ENCODE data around the gene DOHH. TPM values are rescaled to one million over a fixed set of nuclear protein-coding genes. Genes with fewer than 3 reads are reported as not detected.

The DOHH gene
- total RNA-seq, 1 donor from 2014 or later: 13.6 TPM

DNA sequence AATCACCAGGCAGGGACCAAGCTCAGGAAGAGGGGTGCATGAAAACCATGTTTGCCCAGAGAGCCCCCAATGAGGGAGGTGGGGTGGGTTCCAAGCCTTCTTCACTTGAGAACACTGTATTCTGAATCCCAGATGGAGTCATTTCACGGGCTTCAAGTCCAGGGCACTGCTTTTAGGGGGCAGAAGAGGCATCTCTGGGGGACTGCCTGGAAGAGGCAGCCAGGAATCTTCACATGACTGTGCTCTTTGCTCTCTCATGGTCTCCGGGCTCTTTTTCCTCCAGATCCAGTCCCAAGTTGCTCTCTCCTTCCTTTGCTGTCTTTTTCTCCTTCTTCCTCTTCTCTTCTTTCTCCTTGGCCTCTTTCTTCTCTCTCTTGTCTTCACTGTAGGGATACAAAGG lies 25.9 kb downstream of the DOHH start:
- H3K4me3 Mint-ChIP-seq: no peak overlapping the region
- ChIA-PET POLR2A (no interaction called here), CTCF (no interaction called here)
- DNase-seq (no peak), ATAC-seq (ENCODE audit: low read depth) (no peak)
- H3K27ac Mint-ChIP-seq: no peak overlapping the region
- TF ChIP-seq, protein P1, sequence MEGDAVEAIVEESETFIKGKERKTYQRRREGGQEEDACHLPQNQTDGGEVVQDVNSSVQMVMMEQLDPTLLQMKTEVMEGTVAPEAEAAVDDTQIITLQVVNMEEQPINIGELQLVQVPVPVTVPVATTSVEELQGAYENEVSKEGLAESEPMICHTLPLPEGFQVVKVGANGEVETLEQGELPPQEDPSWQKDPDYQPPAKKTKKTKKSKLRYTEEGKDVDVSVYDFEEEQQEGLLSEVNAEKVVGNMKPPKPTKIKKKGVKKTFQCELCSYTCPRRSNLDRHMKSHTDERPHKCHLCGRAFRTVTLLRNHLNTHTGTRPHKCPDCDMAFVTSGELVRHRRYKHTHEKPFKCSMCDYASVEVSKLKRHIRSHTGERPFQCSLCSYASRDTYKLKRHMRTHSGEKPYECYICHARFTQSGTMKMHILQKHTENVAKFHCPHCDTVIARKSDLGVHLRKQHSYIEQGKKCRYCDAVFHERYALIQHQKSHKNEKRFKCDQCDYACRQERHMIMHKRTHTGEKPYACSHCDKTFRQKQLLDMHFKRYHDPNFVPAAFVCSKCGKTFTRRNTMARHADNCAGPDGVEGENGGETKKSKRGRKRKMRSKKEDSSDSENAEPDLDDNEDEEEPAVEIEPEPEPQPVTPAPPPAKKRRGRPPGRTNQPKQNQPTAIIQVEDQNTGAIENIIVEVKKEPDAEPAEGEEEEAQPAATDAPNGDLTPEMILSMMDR (IDR thresholded peaks at IDR 0.05): no peak
- intact Hi-C loops (cut with micrococcal nuclease): no loop called here
- H3K27me3 Mint-ChIP-seq: no peaks in the 10 kb centered on the region
- H3K9me3 Mint-ChIP-seq: no peaks in the 10 kb centered on the region
- peaks cover 14% of the 10 kb centered on the region for H3K4me1 Mint-ChIP-seq
- H3K36me3 Mint-ChIP-seq (ENCODE audit: low read depth): no peaks in the 10 kb centered on the region

DNA sequence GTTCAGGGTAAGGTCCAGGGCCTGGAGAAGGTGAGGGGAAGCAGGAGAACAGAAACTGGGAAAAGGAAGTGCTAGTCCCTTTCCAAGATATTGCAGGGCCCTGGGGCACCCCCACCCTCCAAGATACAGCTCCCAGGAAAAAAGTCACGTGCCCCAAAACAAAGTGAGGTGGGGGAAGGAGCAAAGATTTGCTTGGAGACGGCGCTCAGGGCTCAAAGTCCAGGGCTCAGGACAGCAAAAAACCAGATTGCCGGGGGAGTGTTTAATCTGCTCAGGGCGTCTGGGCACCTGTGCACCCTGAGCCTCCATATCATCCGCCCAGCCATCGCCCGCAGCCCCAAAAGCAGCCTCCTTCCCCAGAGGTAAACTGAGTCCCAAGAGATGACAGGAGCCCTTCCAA lies 26.5 kb downstream of the DOHH start:
- H3K4me3 Mint-ChIP-seq: no peak overlapping the region
- intact Hi-C loops (cut with micrococcal nuclease): no loop called here
- H3K27me3 Mint-ChIP-seq: no peaks in the 10 kb centered on the region
- no peaks in the 10 kb centered on the region for H3K9me3 Mint-ChIP-seq
- H3K36me3 Mint-ChIP-seq (ENCODE audit: low read depth): no peaks in the 10 kb centered on the region
- TF ChIP-seq, protein P1 (IDR thresholded peaks at IDR 0.05): no peak
- H3K4me1 Mint-ChIP-seq: peaks cover 11% of the 10 kb centered on the region
- DNase-seq (no peak), ATAC-seq (ENCODE audit: low read depth) (no peak)
- ChIA-PET POLR2A (no interaction called here), CTCF (interaction anchor here (2.0 kb wide), 1 partner anchor 169 kb away, joined by 8 read pairs; no protein-coding TSS in a partner anchor)
- no peak overlapping the region for H3K27ac Mint-ChIP-seq

DNA sequence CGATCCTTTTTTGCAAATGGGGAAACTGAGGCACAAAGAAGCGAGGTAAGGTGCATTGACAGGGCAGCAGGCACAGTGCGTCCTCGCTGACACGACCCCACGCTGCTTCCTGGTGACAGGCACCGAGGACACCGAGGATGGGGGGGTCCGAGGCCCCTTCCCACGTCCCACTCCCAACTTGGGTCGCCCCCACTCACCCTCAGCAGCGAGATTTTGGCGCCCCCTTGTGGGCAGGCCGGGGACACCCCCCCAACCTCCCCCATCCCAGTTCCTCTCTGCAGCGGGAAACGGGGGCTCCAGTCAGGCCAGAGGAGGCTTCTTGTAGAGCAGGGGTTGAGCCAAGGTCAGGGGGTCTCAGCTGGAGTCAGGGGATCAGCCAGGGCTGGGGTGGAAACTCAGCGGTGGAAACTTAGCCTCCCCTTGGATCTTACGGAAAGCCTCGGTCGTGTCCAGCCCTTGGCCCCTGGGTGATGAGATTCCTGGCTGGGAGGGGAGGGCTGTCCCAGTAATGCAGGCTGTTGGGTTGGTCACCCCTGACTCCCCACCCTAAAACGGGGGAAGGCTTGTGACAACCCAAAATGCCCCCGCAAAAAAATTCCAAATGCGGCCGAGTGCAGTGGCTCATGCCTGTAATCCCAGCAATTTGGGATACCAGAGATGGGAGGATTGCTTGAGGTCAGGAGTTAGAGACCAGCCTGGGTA lies 28.4 kb downstream of the DOHH start:
- ChIA-PET CTCF (interaction anchor here (0.6 to 2.0 kb wide), 9 partner anchors 11 to 167 kb away, joined by 3 to 8 read pairs (median 4); partner anchors contain the start of gene SMIM44), POLR2A (interaction anchor here (0.6 kb wide), 1 partner anchor 43 kb away, joined by 3 read pairs; no protein-coding TSS in a partner anchor)
- H3K36me3 Mint-ChIP-seq (ENCODE audit: low read depth): no peaks in the 10 kb centered on the region
- ATAC-seq (ENCODE audit: low read depth): no peak
- H3K27ac Mint-ChIP-seq: no peak overlapping the region
- no peak overlapping the region for H3K4me3 Mint-ChIP-seq
- TF ChIP-seq, protein P1 (IDR thresholded peaks at IDR 0.05): no peak
- no peaks in the 10 kb centered on the region for H3K4me1 Mint-ChIP-seq
- no peaks in the 10 kb centered on the region for H3K27me3 Mint-ChIP-seq
- no peak for DNase-seq
- H3K9me3 Mint-ChIP-seq: peaks cover 2% of the 10 kb centered on the region
- intact Hi-C loops (cut with micrococcal nuclease): no loop called here

DNA sequence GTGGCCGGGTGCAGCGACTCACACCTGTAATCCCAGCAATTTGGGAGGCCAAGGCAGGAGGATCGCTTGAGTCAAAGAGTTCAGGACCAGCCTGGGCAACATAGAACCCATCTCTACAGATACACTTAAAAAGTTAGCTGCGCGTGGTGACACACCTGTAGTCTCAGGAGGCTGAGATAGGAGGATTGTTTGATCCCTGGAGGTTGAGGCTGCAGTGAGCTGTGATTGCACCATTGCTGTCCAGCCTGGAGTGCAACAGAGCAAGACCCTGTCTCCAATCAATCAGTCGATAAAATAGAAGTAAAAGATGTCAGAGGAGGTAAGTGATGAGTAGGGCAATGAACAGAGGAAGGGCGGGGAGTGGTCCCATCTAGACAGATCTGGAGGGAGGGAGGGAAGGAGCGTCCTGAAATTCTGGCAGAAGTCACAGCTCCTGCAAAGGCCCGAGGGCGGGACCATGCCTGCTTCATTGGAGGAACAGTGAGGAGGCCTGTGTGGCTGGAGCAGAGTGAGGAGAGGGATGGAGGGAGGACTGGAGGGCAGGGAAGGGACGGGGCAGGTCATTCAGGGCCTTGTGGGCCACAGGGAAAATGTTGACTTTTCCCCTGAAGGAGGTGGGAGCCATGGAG lies 29.9 kb downstream of the DOHH start:
- TF ChIP-seq, protein P1 (IDR thresholded peaks at IDR 0.05): no peak
- DNase-seq: no peak
- H3K9me3 Mint-ChIP-seq: peaks cover 2% of the 10 kb centered on the region
- H3K4me1 Mint-ChIP-seq: no peaks in the 10 kb centered on the region
- intact Hi-C loops (cut with micrococcal nuclease): no loop called here
- no peak overlapping the region for H3K4me3 Mint-ChIP-seq
- no peaks in the 10 kb centered on the region for H3K27me3 Mint-ChIP-seq
- no peak overlapping the region for H3K27ac Mint-ChIP-seq
- no peaks in the 10 kb centered on the region for H3K36me3 Mint-ChIP-seq (ENCODE audit: low read depth)
- no peak for ATAC-seq (ENCODE audit: low read depth)
- ChIA-PET POLR2A (interaction anchor here (0.7 kb wide), 1 partner anchor 26 kb away, joined by 3 read pairs; no protein-coding TSS in a partner anchor), CTCF (interaction anchor here (0.9 to 1.1 kb wide), 3 partner anchors 41 to 163 kb away, joined by 3 to 4 read pairs (median 3); no protein-coding TSS in a partner anchor)
